BJ (cell line): ENCODE results near the gene GPA33. TPM values are rescaled to one million over a fixed set of nuclear protein-coding genes. Genes with fewer than 3 reads are reported as not detected.

Experiments
- CTCF ChIA-PET: fragments of 350-600 bp; formaldehyde crosslinking; extraction: SDS; loops from one replicate; lab custom pipeline; 2021; ENCODE audit warnings: antibody characterized with exemption, inconsistent platforms; lab: Yijun Ruan, JAX
- POLR2A ChIA-PET: fragments of 300-600 bp; sonication (Branson Sonifier 250); formaldehyde crosslinking; extraction: SDS; loops from one replicate; lab custom pipeline; 2021; ENCODE audit warnings: antibody characterized with exemption; lab: Charles Lee
- DNase-seq: peaks from one replicate; pipeline ENCODE4 v3.0.0-alpha.2; 2011; ENCODE audit warnings: low read depth
- H3K27me3 ChIP-seq: 2 replicates; pipeline ENCODE4 v1.6.0; 2011; ENCODE audit warnings: low read length; ENCODE audit not compliant: control insufficient read depth, insufficient read depth
- H3K36me3 ChIP-seq: 2 replicates; pipeline ENCODE4 v1.5.1; 2011; ENCODE audit warnings: low read length; ENCODE audit not compliant: control insufficient read depth, insufficient read depth
- H3K4me3 ChIP-seq: 2 replicates; pipeline ENCODE4 v1.5.1; 2011; ENCODE audit warnings: low read depth, mild to moderate bottlenecking, control low read depth, low read length
- CTCF ChIP-seq: IDR thresholded peaks from 2 replicates; pipeline ENCODE4 v1.5.1; 2011; ENCODE audit warnings: low read depth, mild to moderate bottlenecking, control low read depth, inconsistent platforms, low read length, moderate library complexity; ENCODE audit not compliant: insufficient read depth
- polyA plus RNA-seq: library from polyadenylated mRNA; depleted of rRNA; stranded (reverse); fragments of >200 nt; gene quantifications from 2 replicates; pipeline ENCODE4 v1.2.3, GENCODE V29; 2011

Gene GPA33
- polyA plus RNA-seq, 1 experiment = not detected

GRCh38 chr1:167128261-167129227, 38.4 kb upstream of the GPA33 start:
- ChIA-PET POLR2A (no interaction called here), CTCF (interaction anchor here (0.6 to 1.8 kb wide), 2 partner anchors 11 to 313 kb away, joined by 4 to 5 read pairs; no protein-coding TSS in a partner anchor)
- Histone ChIP-seq H3K36me3 (no peaks in the 10 kb centered on the region), H3K27me3 (no peaks in the 10 kb centered on the region; the same call in 1 of the 2 replicates), H3K4me3 (no peak overlapping the region)
- no peak for DNase-seq
- TF ChIP-seq CTCF = no peak

GRCh38 chr1:167127661-167128060, 37.5 kb upstream of the GPA33 start:
- CTCF ChIA-PET = interaction anchor here (1.3 to 1.8 kb wide), 2 partner anchors 10 to 314 kb away, joined by 3 to 5 read pairs; no protein-coding TSS in a partner anchor
- no peak for TF ChIP-seq CTCF
- H3K4me3 ChIP-seq = no peak overlapping the region
- H3K27me3 ChIP-seq = no peaks in the 10 kb centered on the region; the same call in 1 of the 2 replicates
- DNase-seq = no peak
- no peaks in the 10 kb centered on the region for H3K36me3 ChIP-seq
- POLR2A ChIA-PET = no interaction called here

- H3K36me3 ChIP-seq = no peaks in the 10 kb centered on the region
- H3K27me3 ChIP-seq = no peaks in the 10 kb centered on the region; the same call in 1 of the 2 replicates
- ChIA-PET CTCF (interaction anchor here (1.3 to 1.8 kb wide), 2 partner anchors 10 to 315 kb away, joined by 3 to 5 read pairs; no protein-coding TSS in a partner anchor), POLR2A (no interaction called here)
- TF ChIP-seq CTCF = no peak
- no peak for DNase-seq
- no peak overlapping the region for H3K4me3 ChIP-seq
Observed at GRCh38 chr1:167127236-167127635, 37.1 kb upstream of the GPA33 start.

- H3K4me3 ChIP-seq = no peak overlapping the region
- H3K27me3 ChIP-seq = no peaks in the 10 kb centered on the region; the same call in 1 of the 2 replicates
- no peaks in the 10 kb centered on the region for H3K36me3 ChIP-seq
- CTCF ChIA-PET = interaction anchor here (1.3 to 1.8 kb wide), 2 partner anchors 9 to 315 kb away, joined by 3 to 5 read pairs; no protein-coding TSS in a partner anchor
- DNase-seq = no peak
- POLR2A ChIA-PET = no interaction called here
- TF ChIP-seq CTCF = no peak
Observed at GRCh38 chr1:167126811-167127210, 36.6 kb upstream of the GPA33 start.

GRCh38 chr1:167126317-167126716, 36.1 kb upstream of the GPA33 start:
- Histone ChIP-seq H3K27me3 (no peaks in the 10 kb centered on the region; the same call in 1 of the 2 replicates), H3K36me3 (no peaks in the 10 kb centered on the region), H3K4me3 (no peak overlapping the region)
- ChIA-PET POLR2A (no interaction called here), CTCF (interaction anchor here (1.3 to 1.8 kb wide), 2 partner anchors 9 to 316 kb away, joined by 3 to 5 read pairs; no protein-coding TSS in a partner anchor)
- TF ChIP-seq CTCF = no peak
- DNase-seq = no peak
